Suppressor macrophage (primary cell): ENCODE data around the gene GPR55.

Experiments
- DNase-seq, 4 experiments: peaks; one replicate each; pipeline ENCODE4 v3.0.0-alpha.2; 2020 to 2022

The GPR55 gene

DNA sequence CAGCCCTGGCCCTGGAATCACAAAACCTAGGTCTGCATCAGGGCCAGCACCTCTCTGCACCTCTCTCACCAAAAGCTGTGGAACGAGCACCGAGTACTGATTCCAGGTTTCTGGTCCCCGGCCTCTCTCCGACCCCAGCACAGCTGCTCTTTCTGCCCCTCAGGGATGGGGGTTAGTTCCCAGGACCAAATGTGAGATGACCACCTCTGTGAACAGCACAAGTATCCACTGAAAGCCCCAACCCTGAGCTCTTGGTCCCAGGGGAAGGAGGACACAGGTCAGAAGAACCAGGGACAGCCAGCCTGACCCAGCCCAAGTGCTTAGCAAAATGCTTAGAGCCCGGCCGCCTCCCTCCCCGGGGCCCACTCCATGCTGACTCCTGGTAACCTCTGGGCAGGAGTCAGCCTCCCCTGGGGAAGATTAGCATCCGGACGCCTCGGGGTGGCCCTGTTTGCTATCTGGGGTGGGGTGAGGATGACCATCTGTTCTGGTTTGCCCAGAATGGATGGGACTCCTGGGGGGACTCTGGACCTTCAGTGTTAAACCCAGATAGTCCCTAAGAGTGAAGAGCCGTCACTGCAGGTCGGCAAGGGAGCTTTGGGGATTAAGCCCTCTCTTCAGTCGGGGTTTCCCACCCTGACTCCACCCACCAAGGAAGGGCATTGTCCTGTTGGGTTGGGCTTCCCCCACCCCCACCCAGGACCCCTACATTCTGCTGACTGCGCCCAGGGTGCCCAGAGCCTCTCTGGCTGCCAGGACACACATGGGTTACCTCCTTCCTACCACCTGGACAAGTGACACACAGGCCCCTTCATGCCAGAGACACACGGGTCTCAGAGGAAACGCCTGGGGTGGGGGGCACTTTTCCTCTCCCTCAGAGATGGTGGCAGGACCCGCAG, 9.4 kb upstream of the GPR55 start:
- no peak for DNase-seq

DNA sequence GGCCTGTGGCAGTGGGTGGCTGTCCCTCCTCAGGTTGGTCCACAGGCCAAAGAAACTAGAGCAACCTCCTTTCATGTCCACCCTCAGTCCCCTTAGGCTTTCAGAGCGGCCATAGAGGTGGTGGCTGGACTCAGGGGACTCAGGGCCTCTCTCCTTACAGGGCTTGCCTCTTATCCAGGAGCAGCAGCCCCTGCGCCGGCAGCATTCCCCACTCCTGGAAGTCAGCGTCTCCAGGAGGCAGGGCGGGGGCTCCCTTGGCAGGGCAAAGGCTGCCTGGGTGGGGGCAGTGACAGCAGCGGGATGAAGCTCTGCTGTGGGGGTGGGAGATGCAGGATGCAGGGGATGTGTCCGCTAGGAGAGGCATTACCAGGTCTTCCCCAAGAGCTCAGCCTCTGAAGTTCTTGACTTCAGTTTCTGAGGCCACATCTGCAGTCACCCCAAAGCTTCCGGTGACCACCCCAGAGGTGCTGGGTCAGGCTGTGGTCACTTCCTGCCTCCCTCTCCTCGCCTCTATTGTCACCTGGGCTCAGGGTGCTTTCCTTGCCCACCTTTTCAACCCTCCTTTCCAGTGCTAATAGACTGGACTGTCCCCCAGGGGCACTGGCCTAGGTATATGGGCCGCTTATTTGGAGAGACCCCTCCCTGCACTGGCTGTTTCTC, 8.6 kb upstream of the GPR55 start:
- DNase-seq = no peak

DNA sequence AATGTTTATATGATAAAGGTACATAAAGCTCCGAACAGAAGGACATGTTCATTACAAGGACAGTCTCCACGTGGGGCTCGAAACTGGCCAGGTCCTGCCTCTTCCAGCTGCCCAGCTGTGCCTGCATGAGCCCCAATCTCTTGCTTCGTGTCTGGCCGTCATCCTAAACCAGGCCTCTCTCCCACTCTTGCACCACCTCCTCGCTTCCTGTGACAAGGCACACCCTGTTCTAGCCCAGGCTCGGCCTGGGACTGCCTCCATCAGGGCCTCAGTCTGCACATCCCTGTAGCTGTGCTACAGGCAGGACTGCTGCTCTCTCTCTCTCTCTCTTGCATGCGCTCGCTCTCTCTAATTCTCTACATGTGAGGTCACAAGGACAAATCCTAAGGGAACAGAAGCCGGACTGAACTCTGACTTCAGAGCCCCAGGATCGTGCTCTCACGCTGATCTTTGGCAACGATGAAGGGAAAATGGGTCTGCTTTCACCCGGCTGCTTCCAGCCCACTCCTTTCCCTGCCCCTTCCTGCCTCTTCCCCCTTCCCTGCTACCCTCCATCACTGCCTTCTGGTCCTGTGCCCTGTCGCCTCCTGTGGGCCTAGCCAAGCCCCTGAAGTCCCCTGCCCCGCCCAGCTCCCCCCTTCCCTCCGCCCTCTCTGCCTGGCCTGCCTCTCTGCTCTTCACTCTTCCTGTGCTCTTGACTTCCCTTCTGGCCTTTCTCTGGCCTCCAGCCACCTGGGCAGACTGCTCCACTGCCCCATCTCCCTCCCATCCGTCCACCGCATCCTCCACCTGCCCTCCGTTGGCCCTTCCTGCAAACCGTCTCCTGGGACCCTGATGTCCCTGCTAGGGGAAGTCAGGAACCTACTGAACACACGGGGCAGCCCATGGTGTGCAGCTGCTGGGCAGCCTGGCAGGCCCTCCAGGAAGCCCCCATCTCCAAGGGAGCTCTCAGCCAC, 7.8 kb upstream of the GPR55 start:
- DNase-seq = peak; percentile 44 to 68 (median 52)

DNA sequence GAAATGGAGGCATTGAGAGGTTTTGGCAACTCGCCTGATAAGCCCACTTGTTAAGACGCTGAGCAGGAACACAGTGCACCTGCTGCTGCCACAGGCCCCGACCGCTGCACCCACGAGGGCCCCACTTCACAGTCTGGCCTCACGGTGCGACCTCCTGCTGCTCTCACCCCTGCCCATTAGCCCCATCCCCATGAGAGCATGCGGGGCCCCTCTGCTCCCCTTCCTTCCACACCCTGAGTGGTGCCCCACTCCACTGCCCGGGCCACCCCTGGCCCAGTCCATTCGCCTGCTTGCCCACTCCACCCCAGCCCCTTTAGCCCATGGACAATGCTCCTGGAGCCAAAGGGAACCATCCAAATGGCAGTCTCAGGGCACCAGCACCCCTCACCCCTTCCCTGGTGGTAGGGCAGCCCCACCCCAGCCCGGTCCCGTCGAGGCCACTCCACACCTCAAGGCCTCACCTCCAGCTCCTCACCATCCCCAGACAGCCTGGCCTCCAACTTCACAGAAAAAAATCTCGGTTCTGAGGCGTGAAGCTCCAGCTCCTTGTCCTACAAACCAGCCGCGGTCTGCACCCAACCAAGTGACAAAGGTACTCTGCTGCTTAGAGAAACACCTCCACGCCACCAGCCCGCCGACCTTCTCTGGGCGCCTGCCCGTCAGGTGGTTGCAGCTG, 6.7 kb upstream of the GPR55 start:
- DNase-seq = no peak

DNA sequence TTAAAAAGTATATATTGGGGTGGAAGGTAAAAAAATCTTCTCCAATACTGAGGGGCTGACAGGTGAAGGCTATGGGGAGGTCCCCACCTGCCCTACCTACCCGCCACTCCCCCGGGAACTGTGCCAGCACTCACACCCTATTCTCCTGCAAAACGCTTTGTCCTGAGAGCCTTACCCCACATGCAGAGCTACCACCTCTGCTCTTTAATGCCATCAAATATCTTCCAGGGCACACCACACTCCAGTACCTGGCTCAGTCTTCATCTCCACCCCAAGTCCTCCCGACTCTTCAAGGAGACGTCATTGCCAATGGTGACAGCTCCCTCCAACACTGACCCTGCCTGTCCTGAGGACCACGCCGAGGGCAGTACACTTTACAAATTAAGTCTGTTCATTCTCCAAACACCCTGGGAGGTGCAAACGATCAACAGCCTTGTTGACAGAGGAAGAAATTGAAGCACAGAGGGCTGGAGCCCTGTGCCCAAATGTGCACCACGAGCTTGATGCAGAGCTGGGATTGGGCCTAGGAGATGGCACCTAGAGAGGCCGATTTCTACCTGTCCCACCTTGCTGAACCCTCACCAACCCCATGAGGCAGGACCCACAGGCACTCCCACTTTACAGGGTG, 6.0 kb upstream of the GPR55 start:
- no peak for DNase-seq

DNA sequence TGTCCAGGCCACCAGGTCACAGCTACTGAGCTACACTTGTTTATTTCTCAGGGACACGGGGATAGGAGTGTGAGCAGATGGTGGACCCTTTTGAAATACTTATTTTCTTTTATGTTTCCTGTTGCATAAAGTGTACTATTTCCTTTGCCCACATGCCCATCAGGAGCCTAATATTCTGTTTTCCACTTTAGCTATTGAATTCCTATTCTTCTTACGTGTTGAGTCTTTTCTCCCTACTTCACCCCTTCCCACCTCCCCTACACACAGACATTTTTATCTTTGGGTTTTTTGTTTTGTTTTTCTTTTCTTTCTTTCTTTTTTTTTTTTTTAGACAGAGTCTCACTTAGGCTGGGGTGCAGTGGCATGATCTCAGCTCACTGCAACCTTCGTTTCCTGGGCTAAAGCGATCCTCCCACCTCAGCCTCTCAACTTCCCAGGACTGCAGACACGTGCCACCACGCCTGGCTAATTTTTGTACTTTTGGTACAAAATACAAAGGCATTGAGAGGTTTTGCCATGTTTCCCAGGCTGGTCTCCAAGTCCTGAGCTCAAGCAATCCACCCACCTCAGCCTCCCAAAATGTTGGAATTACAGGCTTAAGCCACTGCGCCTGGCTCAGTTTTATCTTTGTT, 5.2 kb upstream of the GPR55 start:
- DNase-seq = no peak

DNA sequence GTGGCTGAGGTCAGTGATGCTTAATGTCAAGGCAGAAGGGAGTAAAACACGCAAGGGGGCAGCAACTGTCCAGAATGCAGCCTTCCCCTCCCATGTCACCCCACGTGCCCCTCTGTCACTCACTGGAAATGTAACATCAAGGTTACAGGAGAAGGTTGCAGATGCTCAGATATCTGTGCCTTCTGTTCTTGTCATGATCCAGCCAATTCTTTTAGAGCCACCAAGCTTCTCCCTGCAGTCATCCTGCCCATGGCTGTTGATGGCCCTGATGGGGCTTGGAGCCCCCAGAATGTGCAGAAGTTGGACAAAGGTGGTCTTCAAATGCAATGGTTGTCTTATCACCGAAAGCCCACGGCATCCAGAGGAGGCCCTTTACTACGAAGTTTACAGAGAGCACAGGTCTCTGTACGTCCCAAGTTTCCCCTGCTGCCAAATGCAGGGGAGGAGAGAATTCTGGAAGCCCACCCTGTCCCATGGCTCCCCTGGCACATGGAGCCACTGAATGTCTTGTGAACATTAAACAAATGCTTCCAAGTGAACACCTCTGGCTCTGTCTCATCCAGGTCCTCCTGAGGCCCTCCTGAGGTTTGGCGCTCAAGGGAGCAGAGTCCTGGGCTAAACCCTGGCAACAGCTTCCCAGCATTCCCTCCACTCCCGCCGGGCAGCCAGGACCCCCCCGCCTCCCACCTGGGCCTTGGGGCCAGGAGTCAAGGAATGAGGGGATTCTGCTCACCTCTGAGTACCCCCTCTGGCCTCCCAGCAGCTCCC, 4.5 kb upstream of the GPR55 start:
- DNase-seq = no peak

DNA sequence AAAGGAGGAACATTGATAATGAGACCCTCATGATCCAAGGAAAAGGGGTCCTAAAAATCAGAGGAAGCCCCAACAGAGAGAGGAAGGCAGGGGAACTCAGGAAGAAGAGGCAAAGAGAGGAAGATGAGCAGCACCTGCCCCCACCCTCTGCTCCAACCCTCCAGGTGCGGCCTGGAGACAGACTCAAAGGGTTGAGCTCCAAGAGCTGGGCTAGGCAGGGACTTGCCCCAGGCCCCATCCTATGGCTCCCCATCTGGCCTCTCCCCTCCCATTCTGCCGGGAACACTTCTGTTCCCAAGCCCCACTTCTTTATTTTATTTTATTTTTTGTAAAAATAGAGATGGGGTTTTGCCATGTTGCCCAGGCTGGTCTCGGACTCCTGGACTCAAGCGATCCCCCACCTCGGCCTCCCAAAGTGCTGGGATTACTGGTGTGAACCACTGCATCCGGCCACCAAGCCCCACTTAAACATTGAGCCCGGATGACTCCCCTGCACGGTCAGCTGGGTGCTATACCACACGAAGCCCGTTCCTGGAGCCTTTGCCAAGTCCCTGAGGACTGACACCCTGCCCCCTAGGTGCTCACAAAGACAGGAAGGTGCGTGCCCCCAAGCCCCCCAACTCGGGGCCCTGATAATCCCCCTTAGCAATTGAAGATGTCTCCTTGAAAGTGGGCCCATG, 3.8 kb upstream of the GPR55 start:
- no peak for DNase-seq

DNA sequence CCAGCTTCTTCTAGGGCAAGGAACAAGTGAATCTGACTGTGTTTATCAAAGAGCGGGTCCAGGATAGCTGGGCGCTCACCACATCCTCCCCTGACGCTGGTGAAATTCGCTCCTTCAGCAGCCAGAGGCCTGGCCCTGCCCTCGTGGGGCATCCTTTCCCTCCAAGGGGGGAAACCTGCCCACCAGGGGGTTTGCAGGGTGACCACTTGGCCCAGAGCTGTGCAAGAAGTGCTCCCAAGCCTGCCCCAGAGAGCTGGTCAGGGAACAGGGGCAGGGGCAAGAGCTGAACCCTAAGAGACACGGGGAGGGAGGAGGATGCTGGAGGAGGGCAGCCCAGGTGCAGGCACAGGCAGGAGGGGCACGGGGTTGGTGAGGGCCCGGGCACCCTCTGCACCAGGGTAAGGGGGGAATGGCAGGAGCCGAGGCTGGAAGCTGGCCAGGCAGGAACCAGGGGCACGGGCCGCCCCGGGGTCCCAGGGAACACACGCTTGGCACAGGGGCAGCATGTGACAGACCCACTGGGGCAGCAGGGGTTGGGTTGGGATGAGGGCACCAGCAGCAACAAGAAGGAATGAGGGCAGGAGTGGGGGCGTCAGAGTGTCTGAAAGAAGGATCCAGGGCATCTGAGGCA, 2.8 kb upstream of the GPR55 start:
- DNase-seq = no peak

DNA sequence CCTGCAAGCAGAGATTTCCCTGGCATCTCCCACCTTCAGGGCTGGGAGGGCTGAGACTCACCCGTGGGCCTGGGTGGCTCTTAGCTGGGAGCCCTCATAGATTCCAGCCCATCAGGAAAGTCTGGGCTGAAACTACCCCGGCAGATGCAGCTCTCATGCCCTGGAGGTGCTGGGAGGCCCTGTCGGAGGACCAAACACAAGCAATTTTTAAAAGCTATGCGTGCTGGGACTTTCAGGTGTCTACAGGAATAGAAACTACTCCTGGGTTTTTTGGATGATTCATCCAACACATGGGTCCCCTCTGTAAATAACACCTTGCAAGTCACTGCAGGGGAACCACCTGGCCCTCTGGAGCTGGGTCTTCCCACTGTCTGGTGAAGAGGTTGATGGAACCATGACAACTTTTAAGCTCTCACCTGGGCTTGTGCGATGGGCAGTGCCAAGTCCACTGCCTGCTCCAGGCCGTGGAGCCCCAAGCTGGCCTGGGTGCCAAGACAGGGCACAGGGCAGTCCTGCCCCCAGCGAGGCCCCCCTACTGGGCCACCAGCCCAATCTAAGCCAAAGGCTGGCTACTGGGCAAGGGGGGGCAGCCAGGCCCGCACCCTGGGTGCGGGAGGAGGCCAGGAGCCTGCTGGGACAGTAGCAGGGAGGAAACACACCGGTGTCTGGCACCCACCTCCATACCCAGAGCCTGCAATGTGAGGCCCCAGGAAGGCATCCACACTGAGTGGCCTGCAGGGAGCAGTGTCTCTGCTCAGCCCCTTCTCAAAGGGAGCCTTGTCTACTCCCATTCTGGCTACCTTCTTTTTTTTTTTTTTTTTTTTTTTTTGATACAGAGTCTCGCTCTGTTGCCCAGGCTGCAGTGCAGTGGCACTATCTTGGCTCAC, 1.1 kb upstream of the GPR55 start:
- no peak for DNase-seq

DNA sequence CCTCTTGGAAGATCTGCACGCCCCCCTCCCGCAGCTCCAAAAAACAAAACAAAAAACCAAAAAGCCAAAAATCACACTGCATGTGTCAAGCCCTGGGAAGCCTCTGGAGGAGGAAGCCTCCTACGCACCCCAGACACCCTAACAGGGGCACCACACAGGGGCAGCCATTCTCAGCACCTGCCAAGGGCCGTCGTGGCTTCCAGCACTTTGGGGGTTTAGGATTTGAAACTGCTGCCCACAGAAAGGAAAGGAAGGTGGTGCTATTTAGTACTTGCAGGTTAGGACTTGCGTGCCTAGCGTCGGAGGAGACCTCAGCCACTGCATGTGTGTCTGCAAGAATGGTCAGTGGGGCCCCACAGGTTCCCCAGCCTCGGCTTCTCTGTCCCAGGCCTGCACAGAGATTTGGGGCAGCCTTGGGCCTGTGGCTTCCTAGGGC, 419 bp upstream of the GPR55 start:
- DNase-seq = peak in 1 of 4 experiments; percentile 22

DNA sequence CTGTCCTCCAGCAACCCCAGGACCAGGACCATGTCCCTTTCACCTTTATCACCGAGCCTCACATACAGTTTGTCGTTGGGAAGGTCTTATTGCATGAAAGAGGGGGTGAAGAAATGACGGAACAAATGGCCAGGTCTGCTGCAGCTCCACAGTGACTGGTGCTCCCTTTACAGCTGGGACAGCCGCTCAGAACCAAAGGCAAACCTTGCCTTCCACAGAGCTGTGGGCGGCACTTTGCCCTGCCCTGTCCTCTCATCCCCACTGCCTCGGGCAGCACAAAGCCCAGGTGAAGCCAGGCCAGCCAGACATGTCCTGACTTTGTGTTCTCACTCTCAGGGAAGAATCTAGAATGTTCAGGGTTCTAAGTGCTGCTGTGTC, 961 bp downstream of the GPR55 start:
- no peak for DNase-seq

DNA sequence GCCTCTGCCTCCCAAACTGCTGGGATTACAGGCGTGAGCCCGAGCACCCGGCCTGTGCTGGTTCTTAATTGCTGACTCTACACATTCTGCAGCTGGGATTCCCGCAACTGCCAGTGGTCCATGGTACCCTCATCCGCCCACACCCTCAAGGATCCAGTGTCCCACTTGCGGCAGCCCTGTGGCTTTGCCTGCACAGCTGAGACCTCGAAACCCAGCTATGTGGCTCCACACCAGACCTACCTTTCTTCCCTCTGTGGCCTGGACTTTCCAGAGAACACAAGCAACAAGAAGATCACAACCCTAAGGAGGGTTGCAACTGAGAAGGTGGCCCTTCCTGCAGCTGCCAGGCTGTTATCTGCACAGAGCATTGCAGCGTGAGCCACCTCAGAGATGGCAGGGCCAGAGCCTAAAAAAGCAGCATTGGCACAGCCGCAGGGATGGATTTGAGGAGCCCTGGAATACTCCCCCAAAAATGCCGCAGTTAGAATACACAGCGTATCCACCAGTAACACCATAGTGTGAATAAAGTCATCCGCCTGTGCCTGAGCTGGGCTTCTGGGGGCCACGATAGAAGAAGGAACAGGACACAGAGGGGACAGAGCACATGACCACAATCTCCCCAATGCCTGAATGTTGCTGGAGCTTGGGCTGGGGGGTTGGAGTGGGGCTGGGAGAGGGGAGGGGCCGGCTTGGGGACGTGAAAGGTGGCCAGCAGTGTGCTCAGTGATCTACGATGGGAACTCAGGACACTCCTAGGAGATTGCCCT, 1.9 kb downstream of the GPR55 start:
- no peak for DNase-seq

DNA sequence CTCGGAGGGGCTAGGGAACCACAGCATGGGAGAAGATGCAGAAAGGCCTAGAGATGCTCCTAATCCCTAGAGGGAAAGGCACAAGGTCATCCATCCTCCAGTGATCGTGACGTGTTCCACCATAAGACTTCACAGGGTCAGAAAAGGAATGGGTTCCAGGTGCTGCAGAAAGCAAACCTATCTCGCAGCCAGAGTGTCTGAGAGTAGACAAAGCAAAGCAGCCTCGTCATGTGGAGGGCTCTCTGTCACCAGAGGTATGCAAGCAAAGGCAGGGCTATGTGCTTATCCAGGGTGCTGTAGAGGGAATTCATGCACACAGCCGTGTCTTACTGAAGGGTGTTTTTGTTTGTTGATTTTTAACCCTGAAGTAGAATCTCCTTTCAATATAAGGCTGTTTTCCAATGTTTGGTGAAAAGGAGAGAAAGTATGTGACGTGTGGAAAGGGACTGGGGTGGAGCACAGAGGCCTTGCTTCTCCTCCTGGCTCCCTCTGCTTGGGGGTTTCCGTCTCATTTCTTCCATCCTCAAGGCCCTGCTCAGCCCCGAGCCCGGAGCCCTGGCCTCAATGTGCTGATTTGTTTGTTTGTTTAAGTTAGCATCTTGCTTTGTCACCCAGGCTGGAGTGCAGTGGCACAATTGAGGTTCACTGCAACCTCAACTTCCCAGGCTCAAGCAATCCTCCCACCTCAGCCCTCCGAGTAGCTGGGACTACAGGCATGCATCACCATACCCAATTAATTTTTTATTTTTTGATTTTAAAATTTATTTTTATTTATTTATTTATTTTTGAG, 3.0 kb downstream of the GPR55 start:
- DNase-seq = no peak

DNA sequence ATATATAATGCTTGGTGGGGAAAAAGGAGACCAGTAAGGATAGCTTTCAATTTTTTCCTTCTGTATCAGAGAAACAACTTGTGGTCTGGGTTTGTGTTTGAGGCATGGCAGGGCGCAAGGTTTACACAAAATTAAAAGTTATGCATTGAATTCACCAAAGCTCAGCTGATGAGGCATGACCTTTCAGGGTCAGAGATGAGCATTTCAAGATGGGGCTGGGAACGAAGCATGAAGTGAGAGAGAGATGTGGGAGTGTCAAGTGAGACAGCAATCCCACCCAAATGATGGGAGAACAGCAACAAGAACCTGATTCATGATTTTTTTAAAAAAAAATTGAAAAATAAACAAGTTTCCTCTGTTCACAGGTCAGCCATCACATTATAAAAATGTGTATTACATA, 4.9 kb downstream of the GPR55 start:
- DNase-seq = no peak

DNA sequence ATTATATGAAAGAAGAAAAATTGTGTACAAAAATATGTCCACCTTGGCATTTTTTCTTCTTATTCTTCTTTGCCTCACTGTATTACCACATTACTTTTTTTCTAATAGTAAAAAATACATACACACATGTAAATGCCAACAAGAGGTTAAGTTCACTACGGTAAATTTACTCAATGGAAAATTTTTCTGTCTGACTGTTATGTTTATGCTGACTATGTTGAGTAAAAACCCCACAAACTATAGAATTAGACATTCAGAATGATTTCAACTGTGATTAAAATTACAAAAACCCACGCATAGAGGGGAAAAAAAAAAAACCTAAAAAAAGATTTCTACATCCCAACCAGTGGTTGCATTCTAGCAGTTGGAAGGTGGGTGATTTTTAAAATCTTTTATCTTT, 5.4 kb downstream of the GPR55 start:
- no peak for DNase-seq

DNA sequence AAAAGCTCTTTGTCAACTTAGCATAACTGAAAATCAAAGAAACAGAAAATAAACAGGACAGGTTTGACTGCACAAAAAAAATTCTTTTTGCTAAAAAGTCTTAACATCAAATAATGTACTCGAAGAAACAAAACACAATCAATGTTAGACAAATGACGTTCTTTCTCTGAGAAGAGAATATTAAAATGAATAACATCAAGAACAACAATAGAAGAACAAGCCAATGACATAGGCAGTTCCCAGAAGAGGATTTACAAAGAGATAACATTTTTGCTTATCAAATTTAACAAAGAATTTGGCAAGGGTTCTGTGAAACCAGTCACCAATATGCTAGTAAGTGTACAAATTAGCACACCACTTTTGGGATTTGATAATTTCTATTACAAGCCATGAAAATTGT, 5.8 kb downstream of the GPR55 start:
- no peak for DNase-seq
